ENCODE results near the gene MARCHF6. TPM values are rescaled to one million over a fixed set of nuclear protein-coding genes. Genes with fewer than 3 reads are reported as not detected.

Gene MARCHF6
- total RNA-seq, 2 donors from 2014 or later = 76.5 to 116 TPM

DNA sequence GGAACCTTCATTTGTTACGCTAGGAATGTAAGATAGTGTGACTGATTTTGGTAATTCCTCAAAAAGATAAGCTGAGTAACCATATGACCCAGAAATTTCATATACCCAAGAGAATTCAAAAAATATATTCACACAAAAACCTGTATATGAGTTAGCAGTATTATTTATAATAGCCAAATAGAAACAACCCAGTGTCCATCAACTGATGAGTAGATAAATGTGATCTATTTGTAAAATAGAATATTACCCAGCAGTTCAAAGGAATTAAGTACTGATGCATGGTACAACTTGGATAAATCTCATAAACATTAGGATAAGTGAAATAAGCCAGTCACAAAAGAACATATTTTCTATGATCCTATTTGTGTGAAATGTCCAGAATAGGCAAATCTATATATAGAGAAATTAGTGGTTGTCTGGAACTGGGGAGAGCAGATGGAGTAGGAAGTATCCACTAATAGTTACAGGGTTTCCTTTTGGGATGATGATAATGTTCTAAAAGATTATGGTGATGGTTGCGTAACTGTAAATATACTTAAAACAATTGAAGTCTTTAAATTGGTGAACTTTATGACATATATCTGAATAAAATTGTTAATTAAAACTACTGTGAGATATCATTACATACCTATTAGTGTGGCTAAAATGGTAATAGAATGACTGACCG, 10.2 kb downstream of the MARCHF6 start:
- 74 to 78% methylated on average over 3 of the region's 3 CpGs for WGBS, 2 donors
- no peak overlapping the region for H3K4me3 ChIP-seq
- no peak overlapping the region for H3K27ac ChIP-seq
- TF ChIP-seq, protein P1, sequence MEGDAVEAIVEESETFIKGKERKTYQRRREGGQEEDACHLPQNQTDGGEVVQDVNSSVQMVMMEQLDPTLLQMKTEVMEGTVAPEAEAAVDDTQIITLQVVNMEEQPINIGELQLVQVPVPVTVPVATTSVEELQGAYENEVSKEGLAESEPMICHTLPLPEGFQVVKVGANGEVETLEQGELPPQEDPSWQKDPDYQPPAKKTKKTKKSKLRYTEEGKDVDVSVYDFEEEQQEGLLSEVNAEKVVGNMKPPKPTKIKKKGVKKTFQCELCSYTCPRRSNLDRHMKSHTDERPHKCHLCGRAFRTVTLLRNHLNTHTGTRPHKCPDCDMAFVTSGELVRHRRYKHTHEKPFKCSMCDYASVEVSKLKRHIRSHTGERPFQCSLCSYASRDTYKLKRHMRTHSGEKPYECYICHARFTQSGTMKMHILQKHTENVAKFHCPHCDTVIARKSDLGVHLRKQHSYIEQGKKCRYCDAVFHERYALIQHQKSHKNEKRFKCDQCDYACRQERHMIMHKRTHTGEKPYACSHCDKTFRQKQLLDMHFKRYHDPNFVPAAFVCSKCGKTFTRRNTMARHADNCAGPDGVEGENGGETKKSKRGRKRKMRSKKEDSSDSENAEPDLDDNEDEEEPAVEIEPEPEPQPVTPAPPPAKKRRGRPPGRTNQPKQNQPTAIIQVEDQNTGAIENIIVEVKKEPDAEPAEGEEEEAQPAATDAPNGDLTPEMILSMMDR (IDR thresholded peaks at IDR 0.05) = no peak
- no peak for TF ChIP-seq POLR2A (IDR thresholded peaks at IDR 0.05)
- ATAC-seq (no peak), DNase-seq (no peak)
- intact Hi-C loops (cut with DNase I) = loop anchor here (10.0 kb wide), 1 partner anchor 79 kb away; no protein-coding TSS in a partner anchor
- no peaks in the 10 kb centered on the region for H3K9me3 ChIP-seq
- H3K27me3 ChIP-seq = no peaks in the 10 kb centered on the region
- no peaks in the 10 kb centered on the region for H3K36me3 ChIP-seq (replicated peaks in 1 of 2; ENCODE audit: insufficient read depth in 1 of 2, low read depth in 2 of 2)
- H3K4me1 ChIP-seq = peaks cover 52% of the 10 kb centered on the region

DNA sequence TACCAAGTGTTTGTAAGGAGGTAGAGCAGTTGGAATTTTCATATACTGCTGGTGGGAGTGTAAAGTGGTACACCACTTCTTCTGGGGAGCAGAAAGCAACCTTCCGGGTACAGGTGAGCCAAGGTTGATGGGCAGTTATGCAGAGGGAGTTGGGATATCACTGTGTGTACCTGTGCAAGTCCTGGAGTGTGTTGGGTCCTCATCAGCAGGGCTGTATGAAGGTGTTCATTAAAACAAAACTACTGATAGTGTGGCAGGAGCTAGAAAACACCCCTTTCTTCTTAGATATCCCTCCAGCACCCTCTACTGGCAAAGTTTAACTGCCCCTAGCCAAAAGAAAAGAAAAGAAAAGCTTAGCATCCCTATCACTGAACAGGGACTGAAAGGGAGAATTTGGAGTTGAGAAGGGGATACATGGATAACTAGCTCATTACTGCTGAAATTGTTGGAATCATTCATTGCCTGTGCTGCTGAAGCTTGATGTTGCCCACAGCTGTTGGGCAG, 10.7 kb downstream of the MARCHF6 start:
- no peaks in the 10 kb centered on the region for H3K27me3 ChIP-seq
- WGBS, 2 donors = 60 to 76% methylated on average over 1 of the region's 1 CpG
- no peak overlapping the region for H3K4me3 ChIP-seq
- ATAC-seq = peak; percentile 20
- no peak for TF ChIP-seq POLR2A (IDR thresholded peaks at IDR 0.05)
- TF ChIP-seq, protein P1 (IDR thresholded peaks at IDR 0.05) = peak; percentile 10 to 56 (median 32)
- no peak overlapping the region for H3K27ac ChIP-seq
- H3K36me3 ChIP-seq (replicated peaks in 1 of 2; ENCODE audit: insufficient read depth in 1 of 2, low read depth in 2 of 2) = no peaks in the 10 kb centered on the region
- H3K4me1 ChIP-seq = peaks cover 49% of the 10 kb centered on the region
- DNase-seq = no peak
- intact Hi-C loops (cut with DNase I) = loop anchor here (10.0 kb wide), 1 partner anchor 79 kb away; no protein-coding TSS in a partner anchor
- no peaks in the 10 kb centered on the region for H3K9me3 ChIP-seq

DNA sequence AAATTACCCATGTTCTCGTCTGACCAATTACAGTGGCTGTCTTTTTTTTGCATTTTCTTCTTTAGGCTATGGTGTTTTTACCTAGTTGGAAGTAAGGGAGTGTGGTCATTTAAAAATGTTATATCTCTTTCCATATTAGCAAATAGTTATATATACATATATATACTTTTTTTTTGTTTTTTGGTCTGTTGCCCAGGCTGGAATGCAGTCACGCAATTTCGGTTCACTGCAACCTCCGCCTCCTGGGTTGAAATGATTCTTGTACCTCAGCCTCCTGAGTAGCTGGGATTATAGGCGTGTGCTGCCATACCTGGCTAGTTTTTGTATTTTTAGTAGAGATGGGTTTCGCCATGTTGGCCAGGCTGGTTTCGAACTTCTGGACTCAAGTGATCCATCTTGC, 12.3 kb downstream of the MARCHF6 start:
- peaks cover 45% of the 10 kb centered on the region for H3K4me1 ChIP-seq
- DNase-seq (no peak), ATAC-seq (no peak)
- peak overlapping the region in 2 of 4 donors; percentile 40 to 78 for H3K27ac ChIP-seq
- no peaks in the 10 kb centered on the region for H3K9me3 ChIP-seq
- TF ChIP-seq, protein P1 (IDR thresholded peaks at IDR 0.05) = no peak
- no peak for TF ChIP-seq POLR2A (IDR thresholded peaks at IDR 0.05)
- no peak overlapping the region for H3K4me3 ChIP-seq
- H3K36me3 ChIP-seq (replicated peaks in 1 of 2; ENCODE audit: insufficient read depth in 1 of 2, low read depth in 2 of 2) = no peaks in the 10 kb centered on the region
- intact Hi-C loops (cut with DNase I) = loop anchor here (10.0 kb wide), 1 partner anchor 81 kb away; no protein-coding TSS in a partner anchor
- 74 to 75% methylated on average over 7 of the region's 7 CpGs for WGBS, 2 donors
- no peaks in the 10 kb centered on the region for H3K27me3 ChIP-seq

DNA sequence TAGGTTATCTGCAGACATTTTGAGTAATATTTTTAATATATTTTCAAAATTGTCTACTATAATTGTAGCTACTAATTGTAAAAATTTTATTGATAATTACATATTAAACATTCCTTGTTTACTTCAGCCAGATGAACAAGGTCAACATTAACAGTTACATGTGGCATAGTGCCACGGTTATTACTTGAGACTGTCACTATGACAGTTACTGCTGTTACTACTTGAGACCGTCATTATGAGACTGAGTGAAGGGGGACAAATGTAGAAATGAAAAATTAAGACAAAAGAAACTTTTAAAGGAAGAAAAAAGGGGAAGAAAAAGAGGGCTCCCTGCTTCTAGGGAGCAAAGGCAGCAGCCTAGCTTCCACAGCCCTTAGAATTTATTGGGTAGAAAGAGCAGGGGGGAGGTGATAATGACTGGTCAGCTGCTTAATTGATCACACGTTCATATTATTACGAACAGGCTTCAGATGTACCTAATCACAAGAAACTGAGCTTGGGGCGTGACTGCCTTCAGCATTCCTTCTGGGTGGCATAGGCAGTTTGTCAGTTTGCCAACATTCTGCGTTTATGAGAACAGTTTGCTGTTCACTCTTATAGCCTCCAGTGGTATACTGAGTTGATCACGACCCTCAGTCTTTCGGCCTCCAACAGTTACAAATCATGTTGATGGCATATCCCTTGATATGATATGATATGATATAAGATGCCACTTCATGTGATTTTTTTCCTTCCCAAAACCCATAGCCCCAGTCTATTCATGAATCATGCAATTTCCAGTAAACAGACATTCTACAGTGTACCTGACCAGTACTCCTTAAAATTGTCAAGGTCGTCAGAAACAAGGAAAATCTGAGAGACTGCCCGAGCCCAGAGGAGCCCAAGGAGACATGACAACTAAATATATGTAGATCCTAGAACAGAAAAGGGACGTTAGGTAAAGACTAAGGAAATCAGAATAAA, 13.1 kb downstream of the MARCHF6 start:
- DNase-seq = peak; percentile 60 to 80 (median 74)
- no peaks in the 10 kb centered on the region for H3K27me3 ChIP-seq
- peak overlapping the region in 3 of 4 donors; percentile 40 to 78 (median 74) for H3K27ac ChIP-seq
- no peak overlapping the region for H3K4me3 ChIP-seq
- TF ChIP-seq POLR2A (IDR thresholded peaks at IDR 0.05) = no peak
- TF ChIP-seq, protein P1 (IDR thresholded peaks at IDR 0.05) = no peak
- peaks cover 49% of the 10 kb centered on the region for H3K4me1 ChIP-seq
- intact Hi-C loops (cut with DNase I) = loop anchor here (10.0 kb wide), 1 partner anchor 82 kb away; no protein-coding TSS in a partner anchor
- H3K9me3 ChIP-seq = no peaks in the 10 kb centered on the region
- H3K36me3 ChIP-seq (replicated peaks in 1 of 2; ENCODE audit: insufficient read depth in 1 of 2, low read depth in 2 of 2) = no peaks in the 10 kb centered on the region
- peak; percentile 67 for ATAC-seq
- 19 to 22% methylated on average over 11 of the region's 11 CpGs for WGBS, 2 donors
